SHP77 (cell line): ENCODE measurements around the gene SARS1.
A peak's percentile ranks its signal among the peaks of the same experiment; 100 is the strongest.

Source experiments
- DNase-seq, 2 experiments: peaks; one replicate each; lab custom pipeline; 2025; lab: John Stamatoyannopoulos, UW

SARS1 gene

DNA sequence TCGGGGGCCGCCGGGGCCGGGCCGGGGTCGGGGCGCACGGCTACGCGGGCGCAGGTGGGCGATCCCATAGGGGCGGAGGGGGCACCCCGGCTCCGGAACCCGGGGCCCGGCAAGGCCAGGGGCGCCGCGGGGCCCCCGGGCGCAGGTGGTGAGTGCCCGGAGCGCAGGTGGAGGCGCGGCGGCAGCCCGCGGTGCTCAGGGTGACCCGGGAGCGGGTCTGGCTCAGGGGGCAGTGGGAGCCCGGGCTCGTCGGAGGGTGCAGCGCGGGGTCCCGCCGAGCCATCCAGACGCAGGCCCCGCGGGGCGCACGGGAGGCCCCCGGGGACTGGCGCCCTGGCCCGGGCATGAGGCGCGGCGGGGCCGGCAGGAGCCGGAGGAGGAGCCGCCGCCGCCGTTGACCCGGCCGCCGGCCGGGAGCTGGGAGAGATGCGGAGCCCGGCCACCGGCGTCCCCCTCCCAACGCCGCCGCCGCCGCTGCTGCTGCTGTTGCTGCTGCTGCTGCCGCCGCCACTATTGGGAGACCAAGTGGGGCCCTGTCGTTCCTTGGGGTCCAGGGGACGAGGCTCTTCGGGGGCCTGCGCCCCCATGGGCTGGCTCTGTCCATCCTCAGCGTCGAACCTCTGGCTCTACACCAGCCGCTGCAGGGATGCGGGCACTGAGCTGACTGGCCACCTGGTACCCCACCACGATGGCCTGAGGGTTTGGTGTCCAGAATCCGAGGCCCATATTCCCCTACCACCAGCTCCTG lies 36.1 kb downstream of the SARS1 start:
- no peak for DNase-seq

DNA sequence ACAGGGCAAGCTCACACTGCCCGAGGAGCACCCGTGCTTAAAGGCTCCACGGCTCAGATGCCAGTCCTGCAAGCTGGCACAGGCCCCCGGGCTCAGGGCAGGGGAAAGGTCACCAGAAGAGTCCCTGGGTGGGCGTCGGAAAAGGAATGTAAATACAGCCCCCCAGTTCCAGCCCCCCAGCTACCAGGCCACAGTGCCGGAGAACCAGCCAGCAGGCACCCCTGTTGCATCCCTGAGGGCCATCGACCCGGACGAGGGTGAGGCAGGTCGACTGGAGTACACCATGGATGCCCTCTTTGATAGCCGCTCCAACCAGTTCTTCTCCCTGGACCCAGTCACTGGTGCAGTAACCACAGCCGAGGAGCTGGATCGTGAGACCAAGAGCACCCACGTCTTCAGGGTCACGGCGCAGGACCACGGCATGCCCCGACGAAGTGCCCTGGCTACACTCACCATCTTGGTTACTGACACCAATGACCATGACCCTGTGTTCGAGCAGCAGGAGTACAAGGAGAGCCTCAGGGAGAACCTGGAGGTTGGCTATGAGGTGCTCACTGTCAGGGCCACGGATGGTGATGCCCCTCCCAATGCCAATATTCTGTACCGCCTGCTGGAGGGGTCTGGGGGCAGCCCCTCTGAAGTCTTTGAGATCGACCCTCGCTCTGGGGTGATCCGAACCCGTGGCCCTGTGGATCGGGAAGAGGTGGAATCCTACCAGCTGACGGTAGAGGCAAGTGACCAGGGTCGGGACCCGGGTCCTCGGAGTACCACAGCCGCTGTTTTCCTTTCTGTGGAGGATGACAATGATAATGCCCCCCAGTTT lies 36.9 kb downstream of the SARS1 start:
- no peak for DNase-seq

DNA sequence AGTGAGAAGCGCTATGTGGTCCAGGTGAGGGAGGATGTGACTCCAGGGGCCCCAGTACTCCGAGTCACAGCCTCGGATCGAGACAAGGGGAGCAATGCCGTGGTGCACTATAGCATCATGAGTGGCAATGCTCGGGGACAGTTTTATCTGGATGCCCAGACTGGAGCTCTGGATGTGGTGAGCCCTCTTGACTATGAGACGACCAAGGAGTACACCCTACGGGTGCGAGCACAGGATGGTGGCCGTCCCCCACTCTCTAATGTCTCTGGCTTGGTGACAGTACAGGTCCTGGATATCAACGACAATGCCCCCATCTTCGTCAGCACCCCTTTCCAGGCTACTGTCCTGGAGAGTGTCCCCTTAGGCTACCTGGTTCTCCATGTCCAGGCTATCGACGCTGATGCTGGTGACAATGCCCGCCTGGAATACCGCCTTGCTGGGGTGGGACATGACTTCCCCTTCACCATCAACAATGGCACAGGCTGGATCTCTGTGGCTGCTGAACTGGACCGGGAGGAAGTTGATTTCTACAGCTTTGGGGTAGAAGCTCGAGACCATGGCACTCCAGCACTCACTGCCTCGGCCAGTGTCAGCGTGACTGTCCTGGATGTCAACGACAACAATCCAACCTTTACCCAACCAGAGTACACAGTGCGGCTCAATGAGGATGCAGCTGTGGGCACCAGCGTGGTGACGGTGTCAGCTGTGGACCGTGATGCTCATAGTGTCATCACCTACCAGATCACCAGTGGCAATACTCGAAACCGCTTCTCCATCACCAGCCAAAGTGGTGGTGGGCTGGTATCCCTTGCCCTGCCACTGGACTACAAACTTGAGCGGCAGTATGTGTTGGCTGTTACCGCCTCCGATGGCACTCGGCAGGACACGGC lies 37.8 kb downstream of the SARS1 start:
- no peak for DNase-seq

DNA sequence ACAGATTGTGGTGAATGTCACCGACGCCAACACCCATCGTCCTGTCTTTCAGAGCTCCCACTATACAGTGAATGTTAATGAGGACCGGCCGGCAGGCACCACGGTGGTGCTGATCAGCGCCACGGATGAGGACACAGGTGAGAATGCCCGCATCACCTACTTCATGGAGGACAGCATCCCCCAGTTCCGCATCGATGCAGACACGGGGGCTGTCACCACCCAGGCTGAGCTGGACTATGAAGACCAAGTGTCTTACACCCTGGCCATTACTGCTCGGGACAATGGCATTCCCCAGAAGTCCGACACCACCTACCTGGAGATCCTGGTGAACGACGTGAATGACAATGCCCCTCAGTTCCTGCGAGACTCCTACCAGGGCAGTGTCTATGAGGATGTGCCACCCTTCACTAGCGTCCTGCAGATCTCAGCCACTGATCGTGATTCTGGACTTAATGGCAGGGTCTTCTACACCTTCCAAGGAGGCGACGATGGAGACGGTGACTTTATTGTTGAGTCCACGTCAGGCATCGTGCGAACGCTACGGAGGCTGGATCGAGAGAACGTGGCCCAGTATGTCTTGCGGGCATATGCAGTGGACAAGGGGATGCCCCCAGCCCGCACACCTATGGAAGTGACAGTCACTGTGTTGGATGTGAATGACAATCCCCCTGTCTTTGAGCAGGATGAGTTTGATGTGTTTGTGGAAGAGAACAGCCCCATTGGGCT lies 38.6 kb downstream of the SARS1 start:
- DNase-seq: no peak

DNA sequence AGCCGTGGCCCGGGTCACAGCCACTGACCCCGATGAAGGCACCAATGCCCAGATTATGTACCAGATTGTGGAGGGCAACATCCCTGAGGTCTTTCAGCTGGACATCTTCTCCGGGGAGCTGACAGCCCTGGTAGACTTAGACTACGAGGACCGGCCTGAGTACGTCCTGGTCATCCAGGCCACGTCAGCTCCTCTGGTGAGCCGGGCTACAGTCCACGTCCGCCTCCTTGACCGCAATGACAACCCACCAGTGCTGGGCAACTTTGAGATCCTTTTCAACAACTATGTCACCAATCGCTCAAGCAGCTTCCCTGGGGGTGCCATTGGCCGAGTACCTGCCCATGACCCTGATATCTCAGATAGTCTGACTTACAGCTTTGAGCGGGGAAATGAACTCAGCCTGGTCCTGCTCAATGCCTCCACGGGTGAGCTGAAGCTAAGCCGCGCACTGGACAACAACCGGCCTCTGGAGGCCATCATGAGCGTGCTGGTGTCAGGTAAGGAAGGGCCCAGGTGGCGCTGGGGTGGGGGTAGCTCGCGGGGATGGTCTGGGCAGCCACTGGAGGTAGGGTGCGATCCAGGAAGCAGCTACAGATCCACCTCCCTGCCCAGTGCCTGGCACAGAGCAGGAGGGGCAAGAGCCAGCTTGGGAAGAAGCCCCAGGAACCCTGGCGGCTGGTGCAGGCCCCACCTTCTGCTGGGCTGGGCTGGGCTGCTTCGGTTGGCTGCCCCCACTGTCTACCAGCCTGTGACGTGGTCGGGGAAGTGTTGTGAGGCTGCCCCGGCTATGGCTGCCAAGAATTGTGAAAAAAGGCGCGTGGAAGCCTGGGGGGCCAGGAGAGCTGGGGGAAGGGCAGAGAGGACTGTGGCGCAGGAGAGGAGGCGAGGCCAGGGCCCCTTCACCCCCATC lies 39.4 kb downstream of the SARS1 start:
- no peak for DNase-seq

DNA sequence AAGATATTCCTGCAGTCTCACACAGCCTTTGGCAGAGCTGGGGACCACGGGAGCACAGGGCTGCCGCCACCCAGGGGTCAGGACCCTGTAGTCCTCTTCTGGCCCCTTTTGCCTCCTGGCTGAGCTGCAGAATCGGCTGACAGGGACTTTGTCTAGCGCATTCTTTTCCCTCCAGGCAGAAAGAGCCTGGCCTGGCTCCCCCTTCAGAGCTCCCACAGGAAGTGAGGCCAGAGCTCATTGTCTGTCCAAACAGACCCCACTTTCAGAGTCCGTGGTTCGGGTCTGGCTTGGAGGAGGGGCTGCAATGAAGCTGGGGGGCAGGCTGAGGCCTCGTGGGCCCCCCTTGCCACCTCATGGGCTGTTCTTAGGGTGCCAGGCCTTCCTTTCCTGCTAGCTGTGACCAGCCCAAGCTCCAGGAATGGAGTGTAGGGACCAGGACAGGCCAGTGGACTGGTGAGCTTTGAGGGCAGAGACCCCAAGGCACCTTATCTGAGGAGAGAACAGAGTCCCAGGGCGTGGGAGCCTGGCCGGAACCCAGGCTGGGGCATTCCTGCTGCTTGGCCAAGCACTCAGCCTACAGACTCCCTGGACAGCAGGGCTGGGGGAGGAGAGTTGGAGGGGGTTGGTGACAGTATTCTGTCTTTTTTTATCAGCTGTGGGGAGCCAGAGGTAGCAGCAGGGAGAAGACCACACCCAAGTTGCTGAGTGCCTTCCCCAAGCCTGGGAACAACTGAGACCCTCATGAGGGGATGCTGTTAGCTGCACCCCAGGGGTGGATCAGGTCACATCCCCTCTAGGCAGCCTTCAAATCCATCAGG lies 40.3 kb downstream of the SARS1 start:
- no peak for DNase-seq

DNA sequence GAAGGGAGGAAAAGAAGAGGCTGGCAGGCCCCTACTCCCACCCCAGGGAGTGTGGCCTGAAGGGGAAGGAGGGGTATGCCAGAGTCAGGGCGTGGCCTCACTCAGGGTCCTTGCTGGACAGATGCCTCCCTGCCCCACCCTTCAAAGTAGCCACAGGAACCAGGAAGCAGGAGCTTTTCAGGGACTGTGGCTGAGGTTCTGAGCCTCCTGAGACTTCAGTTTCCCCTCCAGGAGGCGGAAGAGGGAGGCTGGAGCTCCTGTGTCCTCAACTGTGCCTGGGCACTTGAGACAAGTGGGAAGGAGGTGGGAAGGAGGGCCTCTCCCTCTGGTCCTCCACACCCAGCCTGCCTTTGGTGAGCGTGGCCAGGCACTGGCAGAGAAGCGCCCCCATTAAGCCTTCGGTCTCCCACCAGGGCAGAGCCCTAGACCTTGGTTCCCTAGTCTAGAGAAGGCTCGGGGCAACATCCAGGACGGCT lies 40.9 kb downstream of the SARS1 start:
- no peak for DNase-seq

DNA sequence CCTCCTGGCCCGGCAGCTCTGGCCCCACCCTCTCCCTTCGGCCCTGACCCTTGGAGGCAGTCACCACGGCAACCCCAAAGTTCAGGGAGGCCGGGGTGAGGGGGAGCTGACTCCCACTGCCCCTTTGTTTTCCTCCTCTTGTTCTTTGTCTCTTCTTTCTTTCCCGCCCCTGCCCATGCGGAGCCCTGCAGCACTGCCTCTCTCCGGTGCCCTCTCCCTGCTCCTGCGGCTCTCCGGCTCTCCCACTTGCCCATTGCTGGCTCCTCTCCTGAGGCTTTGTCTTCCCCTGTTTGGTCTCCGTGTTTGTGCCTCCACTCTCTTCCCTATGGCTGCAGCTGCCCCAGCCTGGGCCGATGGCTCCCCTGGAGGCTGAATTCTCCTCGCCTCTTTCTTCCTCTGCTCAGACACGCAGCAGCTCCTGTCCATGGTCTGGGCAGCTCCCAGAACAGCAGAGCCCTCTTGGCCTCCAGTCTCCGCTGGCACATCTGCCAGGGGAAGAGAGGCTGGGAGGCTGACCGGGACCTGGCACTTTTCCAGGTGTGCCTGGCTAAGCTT lies 41.5 kb downstream of the SARS1 start:
- peak in 1 of 2 experiments; percentile 12 for DNase-seq

DNA sequence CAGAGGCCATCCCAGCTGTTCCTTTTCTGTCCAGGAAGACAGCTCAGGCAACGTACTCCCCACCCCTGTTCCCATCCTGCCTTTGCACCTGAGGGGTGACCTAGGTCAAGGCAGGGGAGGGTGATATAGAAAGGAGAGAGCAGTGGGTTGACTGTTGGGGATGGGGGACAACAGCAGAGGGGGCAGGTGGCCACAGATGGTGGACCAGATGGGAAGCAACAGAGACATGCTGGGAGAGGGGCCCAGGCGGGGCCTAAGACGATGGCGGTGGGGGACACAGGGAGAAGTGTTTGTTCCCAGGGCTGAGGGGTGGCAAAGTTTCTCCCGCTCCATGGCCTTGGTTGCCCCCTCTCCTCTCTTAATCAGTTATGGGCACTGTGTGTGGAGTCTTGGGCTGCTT lies 42.0 kb downstream of the SARS1 start:
- DNase-seq: no peak

DNA sequence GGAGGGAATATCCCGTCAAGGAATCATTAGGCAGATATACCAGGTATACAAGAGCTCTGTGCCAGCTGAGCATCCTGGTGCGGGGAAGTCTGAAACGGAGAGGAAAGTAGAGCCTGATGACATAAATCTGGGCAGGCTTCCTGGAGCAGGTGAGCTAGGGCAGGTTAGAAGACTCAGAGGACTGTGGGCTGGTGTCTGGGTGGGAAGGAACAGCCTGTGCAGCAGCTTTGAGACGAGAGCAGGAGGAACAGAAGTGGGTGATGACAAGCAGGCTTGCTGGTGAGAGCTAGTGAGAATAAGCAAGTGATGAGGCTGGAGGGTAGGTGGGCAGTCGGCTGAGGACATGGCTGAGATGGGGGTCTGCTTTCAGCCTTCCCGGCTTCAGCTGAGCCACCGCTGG lies 42.4 kb downstream of the SARS1 start:
- DNase-seq: no peak

DNA sequence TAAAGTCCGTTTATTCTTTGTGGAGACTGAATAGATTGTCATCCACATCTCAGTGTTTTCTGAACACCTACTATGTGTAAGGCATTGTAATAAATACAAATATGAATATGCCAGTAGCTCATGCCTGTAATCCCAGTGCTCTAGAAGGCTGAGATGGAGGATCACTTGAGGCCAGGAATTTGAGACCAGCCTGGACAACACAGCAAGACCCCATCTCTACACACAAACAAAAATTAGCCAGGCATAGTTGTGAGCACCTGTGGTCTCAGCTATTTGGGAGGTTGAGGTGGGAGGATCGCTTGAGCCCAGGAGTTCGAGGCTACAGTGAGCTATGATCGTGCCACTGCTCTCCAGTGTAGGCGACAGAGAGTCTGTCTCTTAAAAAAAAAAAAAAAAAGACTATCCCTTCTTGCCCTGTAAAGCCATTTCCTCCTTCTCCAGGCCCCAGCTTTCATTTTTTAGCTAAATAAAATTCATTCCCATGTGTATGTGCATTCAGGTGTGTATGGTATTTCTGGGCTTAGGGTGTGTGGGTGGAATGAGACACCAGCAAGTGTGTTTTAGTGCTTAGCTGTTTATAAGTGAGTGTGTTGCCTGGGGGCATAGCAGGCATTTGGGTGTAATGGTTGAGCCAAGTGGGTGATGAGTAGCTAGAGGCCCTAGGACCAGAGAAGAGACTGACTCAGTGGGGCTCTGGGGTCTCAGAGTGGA lies 43.4 kb downstream of the SARS1 start:
- no peak for DNase-seq

DNA sequence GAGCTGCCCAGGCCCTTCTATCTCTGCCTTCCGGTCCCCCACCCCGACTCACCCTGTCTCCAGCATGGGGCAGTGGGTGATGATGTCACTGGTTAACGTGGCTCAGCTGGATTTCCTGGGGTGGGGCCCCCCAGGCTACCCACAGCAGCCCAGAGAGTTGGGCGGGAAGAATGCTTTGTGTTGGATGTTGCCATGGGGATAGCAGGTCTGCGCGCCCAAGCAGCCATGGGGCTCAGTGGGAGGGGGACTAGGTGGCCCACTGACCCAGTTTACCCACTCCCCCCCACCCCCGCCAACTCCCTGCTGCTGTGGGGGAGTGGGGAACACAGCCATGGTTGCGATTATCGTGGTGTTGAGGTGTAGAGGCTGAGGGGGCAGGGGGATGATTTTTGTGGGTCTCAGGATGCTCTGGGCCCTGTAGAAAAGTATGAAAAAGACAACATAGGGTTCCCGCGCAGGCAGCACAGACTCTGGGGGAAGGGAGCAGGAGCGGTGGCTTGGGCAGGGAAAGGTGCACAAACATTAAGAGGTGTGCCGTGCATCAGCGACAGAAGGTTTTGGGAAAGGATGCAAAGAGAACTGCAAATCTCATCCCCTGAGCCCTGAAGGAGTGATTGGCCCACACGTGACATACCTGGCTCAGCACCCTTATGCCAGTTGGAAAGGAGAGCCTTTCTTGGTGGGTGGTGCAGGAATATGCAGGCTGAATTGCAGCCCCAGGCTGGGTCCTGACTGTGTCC lies 44.1 kb downstream of the SARS1 start:
- DNase-seq: no peak

DNA sequence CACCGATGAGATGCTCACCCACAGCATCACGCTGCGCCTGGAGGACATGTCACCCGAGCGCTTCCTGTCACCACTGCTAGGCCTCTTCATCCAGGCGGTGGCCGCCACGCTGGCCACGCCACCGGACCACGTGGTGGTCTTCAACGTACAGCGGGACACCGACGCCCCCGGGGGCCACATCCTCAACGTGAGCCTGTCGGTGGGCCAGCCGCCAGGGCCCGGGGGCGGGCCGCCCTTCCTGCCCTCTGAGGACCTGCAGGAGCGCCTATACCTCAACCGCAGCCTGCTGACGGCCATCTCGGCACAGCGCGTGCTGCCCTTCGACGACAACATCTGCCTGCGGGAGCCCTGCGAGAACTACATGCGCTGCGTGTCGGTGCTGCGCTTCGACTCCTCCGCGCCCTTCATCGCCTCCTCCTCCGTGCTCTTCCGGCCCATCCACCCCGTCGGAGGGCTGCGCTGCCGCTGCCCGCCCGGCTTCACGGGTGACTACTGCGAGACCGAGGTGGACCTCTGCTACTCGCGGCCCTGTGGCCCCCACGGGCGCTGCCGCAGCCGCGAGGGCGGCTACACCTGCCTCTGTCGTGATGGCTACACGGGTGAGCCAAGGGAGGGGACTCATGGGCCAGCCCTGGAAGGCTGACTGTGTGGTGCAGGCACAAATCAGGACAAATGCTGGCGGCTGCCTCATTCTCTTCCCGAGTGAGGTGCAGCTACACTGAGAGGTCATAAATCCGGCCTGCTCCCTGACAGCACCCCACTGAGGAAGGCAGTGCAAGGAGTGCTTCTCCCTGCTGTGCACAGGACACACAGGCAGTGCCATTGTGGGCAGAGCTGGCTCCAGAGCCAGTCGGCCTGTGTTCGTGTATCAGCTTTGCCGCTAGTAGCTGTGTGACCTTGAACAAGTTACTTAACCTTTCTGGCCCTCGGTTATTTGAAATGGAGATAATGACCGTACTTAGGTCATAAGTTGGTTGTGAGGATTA lies 45.1 kb downstream of the SARS1 start:
- no peak for DNase-seq

DNA sequence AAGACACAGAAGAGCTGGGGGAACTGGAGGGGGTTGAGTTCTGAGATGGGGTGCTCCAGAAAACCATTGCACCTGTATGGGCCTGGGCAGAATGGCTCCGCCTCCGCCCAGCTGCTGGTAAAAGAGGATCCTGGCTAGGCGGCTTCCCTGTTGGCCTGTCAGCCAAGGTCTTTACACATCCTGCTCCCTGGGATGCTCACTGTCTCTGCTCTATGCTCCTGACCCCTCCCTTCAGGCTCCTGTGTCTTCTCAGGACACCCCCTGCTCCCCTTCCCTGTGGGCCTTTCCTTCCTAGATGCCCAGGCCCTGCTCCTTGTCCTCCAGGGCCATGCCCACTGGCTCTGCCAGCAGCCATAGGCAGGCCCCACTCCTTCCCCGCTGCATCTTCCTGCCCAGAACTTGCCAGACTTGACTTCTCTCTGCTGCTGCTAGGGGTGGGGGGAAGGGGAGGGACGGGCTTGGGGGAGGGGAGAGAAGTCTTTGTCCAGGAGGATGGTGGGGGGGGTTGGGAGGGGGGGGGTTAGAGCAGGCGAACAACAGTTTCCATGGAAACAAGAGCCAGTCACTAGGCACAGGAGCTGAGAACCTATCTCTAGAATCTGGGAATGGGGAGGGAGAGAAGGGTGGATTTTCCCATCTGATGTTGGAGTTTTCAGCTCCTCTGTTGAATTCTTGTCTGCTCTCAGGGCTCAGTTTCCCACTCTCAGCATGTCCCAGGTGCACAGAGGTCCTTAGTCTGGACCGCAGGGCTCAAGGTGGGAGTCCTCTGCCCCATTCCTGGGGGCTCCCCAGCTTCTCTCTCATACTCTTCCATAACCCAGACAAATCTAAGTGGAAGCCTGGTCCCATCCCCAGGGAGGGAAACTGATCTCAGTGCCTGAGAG lies 46.2 kb downstream of the SARS1 start:
- DNase-seq: no peak

DNA sequence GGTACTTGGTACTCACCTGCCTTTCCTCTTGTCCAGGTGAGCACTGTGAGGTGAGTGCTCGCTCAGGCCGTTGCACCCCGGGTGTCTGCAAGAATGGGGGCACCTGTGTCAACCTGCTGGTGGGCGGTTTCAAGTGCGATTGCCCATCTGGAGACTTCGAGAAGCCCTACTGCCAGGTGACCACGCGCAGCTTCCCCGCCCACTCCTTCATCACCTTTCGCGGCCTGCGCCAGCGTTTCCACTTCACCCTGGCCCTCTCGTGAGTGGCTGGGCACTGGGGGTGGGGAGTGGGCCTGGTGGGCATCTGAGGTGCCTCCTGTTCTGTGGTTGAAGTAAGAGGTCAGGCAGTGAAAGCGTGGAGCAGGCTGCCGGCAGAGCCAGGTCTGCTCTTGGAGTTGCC lies 47.3 kb downstream of the SARS1 start:
- DNase-seq: no peak

DNA sequence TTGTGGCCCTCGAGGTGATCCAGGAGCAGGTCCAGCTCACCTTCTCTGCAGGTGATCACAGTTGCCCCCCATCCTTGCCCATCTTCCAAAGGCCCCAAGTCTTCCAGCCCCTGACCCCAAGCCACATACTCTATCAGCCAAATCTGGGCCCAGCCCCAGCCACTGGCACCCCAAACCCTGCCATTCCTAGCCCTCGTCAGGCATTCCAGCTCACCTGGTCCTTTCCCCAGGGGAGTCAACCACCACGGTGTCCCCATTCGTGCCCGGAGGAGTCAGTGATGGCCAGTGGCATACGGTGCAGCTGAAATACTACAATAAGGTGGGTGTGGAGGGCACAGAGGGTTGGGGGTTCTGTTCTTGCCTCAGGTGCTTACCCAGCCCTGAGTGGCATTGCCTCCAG lies 47.9 kb downstream of the SARS1 start:
- no peak for DNase-seq
